Parathyroid adenoma (tissue), 2 donors: Measurements from ENCODE around the gene PTPRF.

Experiments used
- H2AFZ ChIP-seq: fragments of 300-600 bp; sonication (generic); one replicate; pipeline ENCODE4 v1.7.0; 2017; ENCODE audit warnings: antibody characterized with exemption, mild to moderate bottlenecking
- H3K27ac ChIP-seq: fragments of 300-600 bp; sonication (generic); one replicate; pipeline ENCODE4 v1.7.0; 2017
- H3K27me3 ChIP-seq: fragments of 300-600 bp; sonication (generic); one replicate; pipeline ENCODE4 v1.7.0; 2017; ENCODE audit warnings: low read length; ENCODE audit not compliant: control insufficient read depth, insufficient read depth
- H3K36me3 ChIP-seq: fragments of 300-600 bp; sonication (generic); one replicate; pipeline ENCODE4 v1.7.0; 2017; ENCODE audit warnings: low read length; ENCODE audit not compliant: control insufficient read depth, insufficient read depth
- H3K4me1 ChIP-seq: fragments of 300-600 bp; sonication (generic); one replicate; pipeline ENCODE4 v1.7.0; 2017; ENCODE audit warnings: control low read depth
- H3K4me2 ChIP-seq: fragments of 300-600 bp; sonication (generic); one replicate; pipeline ENCODE4 v1.7.0; 2017; ENCODE audit warnings: low read length
- H3K4me3 ChIP-seq: fragments of 300-600 bp; sonication (generic); one replicate; pipeline ENCODE4 v1.7.0; 2017; ENCODE audit warnings: low read depth, low read length
- H3K79me2 ChIP-seq: fragments of 300-600 bp; sonication (generic); one replicate; pipeline ENCODE4 v1.7.0; 2017; ENCODE audit warnings: control low read depth
- H3K9ac ChIP-seq: fragments of 300-600 bp; sonication (generic); one replicate; pipeline ENCODE4 v1.7.0; 2017; ENCODE audit warnings: mild to moderate bottlenecking
- H3K9me3 ChIP-seq: fragments of 300-600 bp; sonication (generic); one replicate; pipeline ENCODE4 v1.7.0; 2017; ENCODE audit warnings: low read length; ENCODE audit not compliant: control insufficient read depth
- TF ChIP-seq, protein P1 (sequence below): fragments of 300-600 bp; sonication (generic); IDR thresholded peaks from one replicate; pipeline ENCODE4 v1.7.0; 2017; ENCODE audit warnings: antibody characterized with exemption, mild to moderate bottlenecking
- donor health status: primary hyperparathyroidism.

PTPRF gene

DNA sequence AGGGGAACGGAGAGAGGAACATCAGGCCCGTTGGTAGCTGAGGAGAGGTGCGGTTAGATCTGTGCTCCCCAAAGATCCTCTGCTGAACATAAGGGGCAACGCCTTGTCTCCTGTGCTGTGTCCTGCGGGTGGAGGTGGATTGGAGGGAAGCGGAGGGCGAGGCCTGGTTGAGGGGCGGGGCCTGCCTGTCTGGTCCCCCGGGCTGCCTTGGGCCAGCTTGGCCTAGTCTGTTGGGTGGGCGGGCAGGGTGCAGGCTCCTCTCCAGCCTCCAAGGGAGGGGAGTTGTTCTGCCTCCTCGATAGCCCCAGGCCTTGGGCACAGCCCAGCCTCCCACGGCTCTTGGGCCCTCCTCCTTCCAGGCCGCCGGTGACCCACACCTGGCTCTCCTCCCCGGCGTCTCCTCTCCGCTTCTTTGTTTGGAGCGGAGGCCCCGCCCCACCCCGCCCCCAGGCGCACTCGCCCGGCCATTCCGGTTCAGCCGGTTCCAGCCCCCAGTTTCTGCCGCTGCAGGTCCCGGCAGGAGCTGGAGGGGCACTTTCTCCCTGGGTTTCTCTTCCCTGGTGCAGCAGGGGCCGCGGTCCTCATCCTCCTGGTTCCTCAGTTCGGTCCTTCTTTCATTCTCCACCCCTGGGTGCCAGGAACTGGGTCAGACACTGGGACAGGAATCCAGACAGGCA, 19.4 kb downstream of the PTPRF start:
- H3K79me2 ChIP-seq = peaks cover 12% of the 10 kb centered on the region
- H2AFZ ChIP-seq = peak overlapping the region; percentile 23
- TF ChIP-seq, protein P1, sequence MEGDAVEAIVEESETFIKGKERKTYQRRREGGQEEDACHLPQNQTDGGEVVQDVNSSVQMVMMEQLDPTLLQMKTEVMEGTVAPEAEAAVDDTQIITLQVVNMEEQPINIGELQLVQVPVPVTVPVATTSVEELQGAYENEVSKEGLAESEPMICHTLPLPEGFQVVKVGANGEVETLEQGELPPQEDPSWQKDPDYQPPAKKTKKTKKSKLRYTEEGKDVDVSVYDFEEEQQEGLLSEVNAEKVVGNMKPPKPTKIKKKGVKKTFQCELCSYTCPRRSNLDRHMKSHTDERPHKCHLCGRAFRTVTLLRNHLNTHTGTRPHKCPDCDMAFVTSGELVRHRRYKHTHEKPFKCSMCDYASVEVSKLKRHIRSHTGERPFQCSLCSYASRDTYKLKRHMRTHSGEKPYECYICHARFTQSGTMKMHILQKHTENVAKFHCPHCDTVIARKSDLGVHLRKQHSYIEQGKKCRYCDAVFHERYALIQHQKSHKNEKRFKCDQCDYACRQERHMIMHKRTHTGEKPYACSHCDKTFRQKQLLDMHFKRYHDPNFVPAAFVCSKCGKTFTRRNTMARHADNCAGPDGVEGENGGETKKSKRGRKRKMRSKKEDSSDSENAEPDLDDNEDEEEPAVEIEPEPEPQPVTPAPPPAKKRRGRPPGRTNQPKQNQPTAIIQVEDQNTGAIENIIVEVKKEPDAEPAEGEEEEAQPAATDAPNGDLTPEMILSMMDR = no peak
- no peaks in the 10 kb centered on the region for H3K36me3 ChIP-seq
- H3K9ac ChIP-seq = no peak overlapping the region
- peaks cover 49% of the 10 kb centered on the region for H3K4me1 ChIP-seq
- no peaks in the 10 kb centered on the region for H3K27me3 ChIP-seq
- H3K9me3 ChIP-seq = no peaks in the 10 kb centered on the region
- peak overlapping the region; percentile 89 for H3K27ac ChIP-seq
- peak overlapping the region; percentile 86 for H3K4me2 ChIP-seq
- peak overlapping the region; percentile 55 for H3K4me3 ChIP-seq

DNA sequence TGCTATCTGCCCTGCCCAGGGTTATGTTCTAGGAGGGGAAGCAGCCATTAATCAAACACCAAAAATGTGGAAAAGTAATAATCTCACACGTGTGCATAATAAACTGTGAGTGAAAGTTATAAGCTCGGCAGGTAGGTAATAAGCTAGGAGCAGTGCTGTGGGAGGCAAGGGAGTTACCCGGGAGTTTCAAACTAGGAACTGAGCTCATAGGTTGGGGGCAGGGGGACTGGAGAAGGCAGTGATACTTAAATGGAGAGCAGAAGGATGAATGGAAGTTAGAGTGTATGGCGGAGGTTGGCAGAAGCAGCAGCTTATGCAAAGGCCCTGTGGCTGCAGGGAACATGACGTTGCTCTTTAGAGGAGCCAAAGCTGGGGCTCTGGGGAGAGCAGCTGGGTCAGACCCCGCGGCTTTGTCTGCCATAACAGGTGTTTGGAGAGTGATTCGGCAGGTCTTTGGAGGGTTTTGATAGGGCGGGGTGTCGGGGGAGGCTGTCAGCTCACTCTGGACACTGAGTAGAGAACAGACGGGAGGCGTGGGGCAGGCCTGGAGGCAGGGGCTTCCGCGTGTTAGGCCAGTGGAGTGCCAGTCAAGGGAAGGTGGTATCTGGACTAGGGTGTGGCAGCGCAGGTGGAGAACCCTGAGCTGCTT, 20.0 kb downstream of the PTPRF start:
- Histone ChIP-seq H3K9me3 (no peaks in the 10 kb centered on the region), H3K4me2 (peak overlapping the region; percentile 86), H3K4me1 (peaks cover 43% of the 10 kb centered on the region), H3K9ac (no peak overlapping the region), H3K27me3 (no peaks in the 10 kb centered on the region), H3K4me3 (peak overlapping the region; percentile 55), H3K36me3 (no peaks in the 10 kb centered on the region), H2AFZ (peak overlapping the region; percentile 23), H3K27ac (peak overlapping the region; percentile 89), H3K79me2 (peaks cover 7% of the 10 kb centered on the region)
- TF ChIP-seq, protein P1 = no peak

DNA sequence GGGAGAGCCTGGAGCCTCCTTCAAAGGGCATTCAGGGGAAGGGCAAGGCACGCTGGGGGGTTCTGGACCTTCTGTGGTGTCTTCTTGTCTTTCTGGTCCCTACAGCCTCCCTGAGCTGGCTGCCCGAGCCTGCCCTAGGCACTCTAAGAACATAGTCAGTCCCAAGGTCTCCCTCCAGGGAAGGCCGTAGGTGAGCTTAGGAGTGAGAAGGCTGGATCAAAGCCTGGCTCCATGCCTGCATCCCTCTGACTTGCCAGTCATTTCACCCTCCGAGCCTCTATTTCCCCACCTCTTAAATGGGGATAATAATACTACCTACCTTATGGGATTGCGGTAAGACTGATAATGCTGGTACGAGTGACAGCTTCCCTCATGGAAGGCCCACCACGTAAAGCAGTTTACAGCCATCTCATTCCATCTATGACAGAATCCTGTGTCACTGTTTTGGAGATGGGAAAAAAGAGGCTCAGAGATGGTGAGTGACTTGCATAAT, 20.8 kb downstream of the PTPRF start:
- Histone ChIP-seq H3K79me2 (peaks cover 4% of the 10 kb centered on the region), H3K9me3 (no peaks in the 10 kb centered on the region), H2AFZ (no peak overlapping the region), H3K9ac (no peak overlapping the region), H3K4me2 (no peak overlapping the region), H3K4me3 (no peak overlapping the region), H3K27me3 (no peaks in the 10 kb centered on the region), H3K36me3 (no peaks in the 10 kb centered on the region), H3K4me1 (peaks cover 37% of the 10 kb centered on the region), H3K27ac (peak overlapping the region; percentile 89)
- TF ChIP-seq, protein P1 = no peak

DNA sequence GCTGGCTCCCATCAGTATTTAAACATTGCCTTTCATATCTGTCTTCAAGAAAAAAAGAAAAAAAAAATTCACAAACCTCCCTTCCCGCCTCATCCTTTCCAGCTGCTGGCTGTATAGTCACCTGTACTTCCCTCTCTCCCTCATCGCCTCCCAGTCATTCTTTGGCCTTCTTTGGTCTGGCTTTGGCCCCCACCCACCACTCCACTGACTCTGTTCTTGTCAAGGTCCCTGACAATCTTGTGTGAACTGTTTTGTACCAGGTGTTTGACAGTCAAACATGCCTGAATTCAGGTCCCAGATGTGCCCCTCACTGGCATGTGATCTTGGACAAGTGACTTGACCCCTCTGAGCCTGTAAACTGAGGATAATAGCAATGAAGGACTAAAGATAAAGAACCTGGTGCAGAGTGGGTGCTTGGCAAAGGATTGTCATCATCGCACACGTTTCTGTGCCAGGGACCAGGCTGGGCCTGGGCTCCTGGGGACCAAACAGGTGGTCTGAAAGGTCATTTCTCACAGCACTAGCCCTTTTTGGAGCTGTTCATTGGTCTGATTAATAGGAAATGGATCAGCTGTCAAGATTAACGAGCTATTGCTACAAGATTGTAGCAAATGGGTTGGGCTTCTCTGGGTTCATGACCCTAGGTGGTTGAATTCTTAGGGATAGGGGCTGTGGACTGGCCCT, 21.5 kb downstream of the PTPRF start:
- Histone ChIP-seq H3K4me1 (peaks cover 33% of the 10 kb centered on the region), H3K79me2 (peaks cover 4% of the 10 kb centered on the region), H3K36me3 (no peaks in the 10 kb centered on the region), H3K9me3 (no peaks in the 10 kb centered on the region), H2AFZ (no peak overlapping the region), H3K9ac (no peak overlapping the region), H3K27ac (peak overlapping the region; percentile 83), H3K27me3 (no peaks in the 10 kb centered on the region), H3K4me2 (peak overlapping the region; percentile 34), H3K4me3 (no peak overlapping the region)
- TF ChIP-seq, protein P1 = no peak
